ENCODE measurements around the gene PLEKHM3. TPM values are rescaled to one million over a fixed set of nuclear protein-coding genes. Genes with fewer than 3 reads are reported as not detected.

The PLEKHM3 gene
- total and polyA plus RNA-seq, 2 of the 13 experiments (the other 11 are each of a cell fraction or from before 2014, with no cell fraction given): 4.5 to 4.7 TPM

DNA sequence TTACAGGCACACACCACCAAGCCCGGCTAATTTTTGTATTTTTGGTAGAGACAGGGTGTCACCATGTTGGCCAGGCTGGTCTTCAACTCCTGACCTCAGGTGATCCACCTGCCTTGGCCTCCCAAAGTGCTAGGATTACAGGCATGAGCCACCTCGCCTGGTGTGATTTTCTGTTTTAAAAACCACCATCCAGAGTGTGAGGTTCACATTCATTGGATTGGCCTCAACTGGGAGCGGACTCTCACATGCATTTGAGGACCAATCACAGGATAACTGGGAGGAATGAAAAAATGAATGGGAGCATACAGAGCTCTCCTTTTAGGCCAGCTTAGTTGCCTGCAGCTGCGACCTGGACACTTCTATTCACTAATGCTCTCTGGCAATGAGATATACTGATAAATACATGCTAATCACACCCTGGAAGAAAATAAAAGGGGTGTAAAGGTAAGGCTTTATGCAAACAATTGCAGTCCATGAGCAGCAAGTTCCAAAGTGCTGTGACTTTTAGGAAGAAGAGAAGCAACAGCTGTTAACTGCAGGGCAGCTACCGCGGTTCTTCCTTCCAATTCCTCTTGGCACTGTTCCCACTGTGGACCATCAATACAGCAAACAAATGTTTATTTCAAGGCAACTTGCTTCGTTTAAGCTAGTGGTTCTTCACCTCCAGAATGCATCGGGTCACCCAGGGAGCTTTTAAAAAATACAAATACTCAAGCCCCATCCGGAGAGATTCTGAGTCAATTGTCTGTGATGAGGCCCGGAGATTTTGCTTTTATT, 206.1 kb downstream of the PLEKHM3 start (continued):
- TF ChIP-seq, protein P1, sequence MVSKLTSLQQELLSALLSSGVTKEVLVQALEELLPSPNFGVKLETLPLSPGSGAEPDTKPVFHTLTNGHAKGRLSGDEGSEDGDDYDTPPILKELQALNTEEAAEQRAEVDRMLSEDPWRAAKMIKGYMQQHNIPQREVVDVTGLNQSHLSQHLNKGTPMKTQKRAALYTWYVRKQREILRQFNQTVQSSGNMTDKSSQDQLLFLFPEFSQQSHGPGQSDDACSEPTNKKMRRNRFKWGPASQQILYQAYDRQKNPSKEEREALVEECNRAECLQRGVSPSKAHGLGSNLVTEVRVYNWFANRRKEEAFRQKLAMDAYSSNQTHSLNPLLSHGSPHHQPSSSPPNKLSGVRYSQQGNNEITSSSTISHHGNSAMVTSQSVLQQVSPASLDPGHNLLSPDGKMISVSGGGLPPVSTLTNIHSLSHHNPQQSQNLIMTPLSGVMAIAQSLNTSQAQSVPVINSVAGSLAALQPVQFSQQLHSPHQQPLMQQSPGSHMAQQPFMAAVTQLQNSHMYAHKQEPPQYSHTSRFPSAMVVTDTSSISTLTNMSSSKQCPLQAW (CRISPR knock-in tag; IDR thresholded peaks at IDR 0.05): peak; percentile 70
- 0 out of 2 replicates have a peak, but pooled peaks have one; percentile 22 for TF ChIP-seq ZSCAN29 (CRISPR knock-in tag; conservative IDR thresholded peaks at IDR 0.05)
- TF ChIP-seq, protein P2, sequence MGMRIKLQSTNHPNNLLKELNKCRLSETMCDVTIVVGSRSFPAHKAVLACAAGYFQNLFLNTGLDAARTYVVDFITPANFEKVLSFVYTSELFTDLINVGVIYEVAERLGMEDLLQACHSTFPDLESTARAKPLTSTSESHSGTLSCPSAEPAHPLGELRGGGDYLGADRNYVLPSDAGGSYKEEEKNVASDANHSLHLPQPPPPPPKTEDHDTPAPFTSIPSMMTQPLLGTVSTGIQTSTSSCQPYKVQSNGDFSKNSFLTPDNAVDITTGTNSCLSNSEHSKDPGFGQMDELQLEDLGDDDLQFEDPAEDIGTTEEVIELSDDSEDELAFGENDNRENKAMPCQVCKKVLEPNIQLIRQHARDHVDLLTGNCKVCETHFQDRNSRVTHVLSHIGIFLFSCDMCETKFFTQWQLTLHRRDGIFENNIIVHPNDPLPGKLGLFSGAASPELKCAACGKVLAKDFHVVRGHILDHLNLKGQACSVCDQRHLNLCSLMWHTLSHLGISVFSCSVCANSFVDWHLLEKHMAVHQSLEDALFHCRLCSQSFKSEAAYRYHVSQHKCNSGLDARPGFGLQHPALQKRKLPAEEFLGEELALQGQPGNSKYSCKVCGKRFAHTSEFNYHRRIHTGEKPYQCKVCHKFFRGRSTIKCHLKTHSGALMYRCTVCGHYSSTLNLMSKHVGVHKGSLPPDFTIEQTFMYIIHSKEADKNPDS (CRISPR knock-in tag; IDR thresholded peaks at IDR 0.05): 0 out of 2 replicates have a peak, but pooled peaks have one; percentile 8
- 0 out of 2 replicates have a peak, but pooled peaks have one; percentile 13 for TF ChIP-seq NFATC3 (CRISPR knock-in tag; IDR thresholded peaks at IDR 0.05)
- 0 out of 2 replicates have a peak, but pooled peaks have one; percentile 6 for TF ChIP-seq GATAD2A (CRISPR knock-in tag; IDR thresholded peaks at IDR 0.05)
- no peak for TF ChIP-seq NCOR1 (IDR thresholded peaks at IDR 0.05; ENCODE audit: borderline replicate concordance, low read length)
- TF ChIP-seq SRF (IDR thresholded peaks at IDR 0.05; ENCODE audit: low read depth, low read length): no peak
- TF ChIP-seq, protein P3, sequence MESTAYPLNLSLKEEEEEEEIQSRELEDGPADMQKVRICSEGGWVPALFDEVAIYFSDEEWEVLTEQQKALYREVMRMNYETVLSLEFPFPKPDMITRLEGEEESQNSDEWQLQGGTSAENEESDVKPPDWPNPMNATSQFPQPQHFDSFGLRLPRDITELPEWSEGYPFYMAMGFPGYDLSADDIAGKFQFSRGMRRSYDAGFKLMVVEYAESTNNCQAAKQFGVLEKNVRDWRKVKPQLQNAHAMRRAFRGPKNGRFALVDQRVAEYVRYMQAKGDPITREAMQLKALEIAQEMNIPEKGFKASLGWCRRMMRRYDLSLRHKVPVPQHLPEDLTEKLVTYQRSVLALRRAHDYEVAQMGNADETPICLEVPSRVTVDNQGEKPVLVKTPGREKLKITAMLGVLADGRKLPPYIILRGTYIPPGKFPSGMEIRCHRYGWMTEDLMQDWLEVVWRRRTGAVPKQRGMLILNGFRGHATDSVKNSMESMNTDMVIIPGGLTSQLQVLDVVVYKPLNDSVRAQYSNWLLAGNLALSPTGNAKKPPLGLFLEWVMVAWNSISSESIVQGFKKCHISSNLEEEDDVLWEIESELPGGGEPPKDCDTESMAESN (CRISPR knock-in tag; conservative IDR thresholded peaks at IDR 0.05): no peak
- TF ChIP-seq, protein P4, sequence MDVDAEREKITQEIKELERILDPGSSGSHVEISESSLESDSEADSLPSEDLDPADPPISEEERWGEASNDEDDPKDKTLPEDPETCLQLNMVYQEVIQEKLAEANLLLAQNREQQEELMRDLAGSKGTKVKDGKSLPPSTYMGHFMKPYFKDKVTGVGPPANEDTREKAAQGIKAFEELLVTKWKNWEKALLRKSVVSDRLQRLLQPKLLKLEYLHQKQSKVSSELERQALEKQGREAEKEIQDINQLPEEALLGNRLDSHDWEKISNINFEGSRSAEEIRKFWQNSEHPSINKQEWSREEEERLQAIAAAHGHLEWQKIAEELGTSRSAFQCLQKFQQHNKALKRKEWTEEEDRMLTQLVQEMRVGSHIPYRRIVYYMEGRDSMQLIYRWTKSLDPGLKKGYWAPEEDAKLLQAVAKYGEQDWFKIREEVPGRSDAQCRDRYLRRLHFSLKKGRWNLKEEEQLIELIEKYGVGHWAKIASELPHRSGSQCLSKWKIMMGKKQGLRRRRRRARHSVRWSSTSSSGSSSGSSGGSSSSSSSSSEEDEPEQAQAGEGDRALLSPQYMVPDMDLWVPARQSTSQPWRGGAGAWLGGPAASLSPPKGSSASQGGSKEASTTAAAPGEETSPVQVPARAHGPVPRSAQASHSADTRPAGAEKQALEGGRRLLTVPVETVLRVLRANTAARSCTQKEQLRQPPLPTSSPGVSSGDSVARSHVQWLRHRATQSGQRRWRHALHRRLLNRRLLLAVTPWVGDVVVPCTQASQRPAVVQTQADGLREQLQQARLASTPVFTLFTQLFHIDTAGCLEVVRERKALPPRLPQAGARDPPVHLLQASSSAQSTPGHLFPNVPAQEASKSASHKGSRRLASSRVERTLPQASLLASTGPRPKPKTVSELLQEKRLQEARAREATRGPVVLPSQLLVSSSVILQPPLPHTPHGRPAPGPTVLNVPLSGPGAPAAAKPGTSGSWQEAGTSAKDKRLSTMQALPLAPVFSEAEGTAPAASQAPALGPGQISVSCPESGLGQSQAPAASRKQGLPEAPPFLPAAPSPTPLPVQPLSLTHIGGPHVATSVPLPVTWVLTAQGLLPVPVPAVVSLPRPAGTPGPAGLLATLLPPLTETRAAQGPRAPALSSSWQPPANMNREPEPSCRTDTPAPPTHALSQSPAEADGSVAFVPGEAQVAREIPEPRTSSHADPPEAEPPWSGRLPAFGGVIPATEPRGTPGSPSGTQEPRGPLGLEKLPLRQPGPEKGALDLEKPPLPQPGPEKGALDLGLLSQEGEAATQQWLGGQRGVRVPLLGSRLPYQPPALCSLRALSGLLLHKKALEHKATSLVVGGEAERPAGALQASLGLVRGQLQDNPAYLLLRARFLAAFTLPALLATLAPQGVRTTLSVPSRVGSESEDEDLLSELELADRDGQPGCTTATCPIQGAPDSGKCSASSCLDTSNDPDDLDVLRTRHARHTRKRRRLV (CRISPR knock-in tag; IDR thresholded peaks at IDR 0.05): 0 out of 2 replicates have a peak, but pooled peaks have one; percentile 15
- peak; percentile 78 for TF ChIP-seq SALL1 (CRISPR knock-in tag; IDR thresholded peaks at IDR 0.05)
- TF ChIP-seq PHF5A (CRISPR knock-in tag; IDR thresholded peaks at IDR 0.05; ENCODE audit: low read depth, unreplicated experiment): peak; percentile 12
- TF ChIP-seq, protein P5, sequence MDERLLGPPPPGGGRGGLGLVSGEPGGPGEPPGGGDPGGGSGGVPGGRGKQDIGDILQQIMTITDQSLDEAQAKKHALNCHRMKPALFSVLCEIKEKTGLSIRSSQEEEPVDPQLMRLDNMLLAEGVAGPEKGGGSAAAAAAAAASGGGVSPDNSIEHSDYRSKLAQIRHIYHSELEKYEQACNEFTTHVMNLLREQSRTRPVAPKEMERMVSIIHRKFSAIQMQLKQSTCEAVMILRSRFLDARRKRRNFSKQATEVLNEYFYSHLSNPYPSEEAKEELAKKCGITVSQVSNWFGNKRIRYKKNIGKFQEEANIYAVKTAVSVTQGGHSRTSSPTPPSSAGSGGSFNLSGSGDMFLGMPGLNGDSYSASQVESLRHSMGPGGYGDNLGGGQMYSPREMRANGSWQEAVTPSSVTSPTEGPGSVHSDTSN (CRISPR knock-in tag; IDR thresholded peaks at IDR 0.05): peak; percentile 6; the same call in 1 of the 2 replicates
- TF ChIP-seq ESRRA (CRISPR knock-in tag; IDR thresholded peaks at IDR 0.05; ENCODE audit: low read depth): peak; percentile 51

Data from HepG2 (cell line).